HG02870 (cell line): ENCODE data around the gene GPR50.

Experiments used
- ATAC-seq: cut with Tn5 transposase; IDR thresholded peaks from one replicate; pipeline ENCODE4 v1.9.1; 2021; ENCODE audit warnings: mild to moderate bottlenecking, moderate library complexity; ENCODE audit not compliant: unreplicated experiment

The GPR50 gene

DNA sequence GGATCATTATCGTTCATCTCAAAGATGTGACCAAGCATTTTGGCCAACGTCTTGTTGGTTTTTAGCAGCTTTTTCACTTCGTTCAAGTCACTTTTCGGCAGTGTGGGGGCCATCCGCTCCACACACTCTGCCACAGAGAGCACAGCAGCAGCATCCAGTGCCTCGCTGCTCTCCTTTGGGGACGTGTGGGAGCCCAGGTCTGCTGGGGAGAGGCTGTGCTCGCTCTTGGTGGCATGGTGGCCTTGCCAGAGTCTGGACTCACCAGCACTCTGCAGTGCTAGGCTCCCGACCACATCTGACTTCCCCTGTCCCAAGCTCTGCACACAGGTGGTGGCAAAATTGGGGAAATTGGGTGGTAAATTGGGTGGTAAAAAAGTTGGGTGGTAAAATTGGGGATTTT is 50.6 kb downstream of the GPR50 start:
- ATAC-seq: no peak

DNA sequence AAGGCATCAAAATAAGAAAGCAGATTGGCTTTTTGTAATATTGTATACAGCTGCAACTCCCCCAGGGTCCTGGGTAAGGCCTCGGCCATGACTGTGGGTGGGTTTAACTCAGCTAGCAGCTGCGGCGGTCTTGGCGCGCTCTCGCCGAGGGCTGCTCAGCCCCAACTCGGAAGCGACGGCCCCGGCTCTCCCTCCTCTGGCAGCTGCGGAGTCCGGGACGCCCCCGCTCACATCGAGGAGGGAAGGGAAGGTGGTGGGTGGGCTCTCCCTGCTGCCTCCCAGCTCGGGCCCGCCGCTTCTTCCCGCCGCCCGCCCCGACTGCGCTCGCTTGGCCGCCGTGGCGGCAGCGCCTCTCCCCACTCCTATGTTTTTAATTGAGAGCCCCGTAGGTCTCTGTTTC is 51.2 kb downstream of the GPR50 start:
- ATAC-seq: no peak

DNA sequence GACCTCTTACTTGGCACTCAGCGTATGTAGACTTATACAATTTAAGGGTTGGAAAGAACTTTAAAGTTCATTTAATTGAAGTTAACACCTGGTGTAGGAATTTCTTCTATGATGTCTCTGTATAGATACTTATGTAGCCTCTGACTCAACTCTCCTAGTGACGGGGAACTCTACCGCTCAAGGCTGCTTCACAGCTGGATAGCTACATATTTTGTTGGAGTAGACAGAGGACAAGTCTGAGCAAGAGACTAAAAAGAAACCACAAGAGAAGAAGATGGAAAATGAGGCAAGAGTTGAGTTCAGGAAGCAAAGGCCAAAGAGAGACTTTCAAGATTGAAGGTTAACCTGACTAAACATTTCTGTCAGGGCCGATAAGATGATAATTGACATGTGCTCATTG is 52.6 kb downstream of the GPR50 start:
- no peak for ATAC-seq
